Stimulated activated CD8-positive, alpha-beta memory T cell treated with anti-CD3 and anti-CD28 coated beads, Interleukin-12 subunit alpha, Interleukin-12 subunit beta, amount 100 ng/mL, for 1 hour (primary cell): Measurements from ENCODE around the gene HMCN2.

ENCODE experiments used
- DNase-seq: peaks from one replicate; pipeline ENCODE4 v3.0.0-alpha.2; 2020; ENCODE audit warnings: low read depth

The HMCN2 gene

GRCh38 chr9:130348341-130348740, 82.8 kb downstream of the HMCN2 start:
- no peak for DNase-seq

DNA sequence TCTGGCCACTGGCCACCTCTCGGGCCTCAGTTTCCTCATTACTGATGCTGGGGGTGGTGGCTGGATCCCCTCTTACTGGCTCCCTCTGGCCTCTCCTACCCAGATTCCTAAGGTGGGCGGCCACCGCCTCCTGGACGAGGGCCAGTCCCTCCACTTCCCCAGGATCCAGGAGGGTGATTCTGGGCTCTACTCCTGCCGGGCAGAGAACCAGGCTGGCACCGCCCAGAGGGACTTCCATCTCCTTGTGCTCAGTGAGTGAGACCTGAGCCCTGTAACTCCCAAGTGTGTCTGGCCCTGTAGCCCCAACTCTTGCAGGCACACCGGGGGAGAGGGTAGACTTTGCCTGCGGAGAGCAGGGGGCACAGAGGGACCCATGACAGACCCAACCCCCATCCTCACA, 83.3 kb downstream of the HMCN2 start:
- no peak for DNase-seq

DNA sequence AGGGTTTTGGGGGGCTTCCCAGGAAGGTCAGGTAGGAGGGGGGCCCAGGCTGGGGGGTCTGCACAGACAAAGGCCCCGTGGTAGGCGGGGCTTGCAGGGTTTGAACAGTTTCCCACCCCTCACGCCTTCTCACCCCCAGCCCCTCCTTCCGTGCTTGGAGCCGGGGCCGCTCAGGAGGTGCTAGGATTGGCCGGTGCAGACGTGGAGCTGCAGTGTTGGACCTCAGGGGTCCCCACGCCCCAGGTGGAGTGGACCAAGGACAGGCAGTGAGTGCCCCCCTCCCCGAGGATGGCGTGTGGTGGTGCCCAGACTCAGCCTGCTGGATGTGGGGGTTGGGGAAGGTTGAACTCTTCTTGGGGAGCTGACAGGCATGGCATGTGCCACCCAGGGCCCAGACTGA, 83.8 kb downstream of the HMCN2 start:
- DNase-seq = no peak

DNA sequence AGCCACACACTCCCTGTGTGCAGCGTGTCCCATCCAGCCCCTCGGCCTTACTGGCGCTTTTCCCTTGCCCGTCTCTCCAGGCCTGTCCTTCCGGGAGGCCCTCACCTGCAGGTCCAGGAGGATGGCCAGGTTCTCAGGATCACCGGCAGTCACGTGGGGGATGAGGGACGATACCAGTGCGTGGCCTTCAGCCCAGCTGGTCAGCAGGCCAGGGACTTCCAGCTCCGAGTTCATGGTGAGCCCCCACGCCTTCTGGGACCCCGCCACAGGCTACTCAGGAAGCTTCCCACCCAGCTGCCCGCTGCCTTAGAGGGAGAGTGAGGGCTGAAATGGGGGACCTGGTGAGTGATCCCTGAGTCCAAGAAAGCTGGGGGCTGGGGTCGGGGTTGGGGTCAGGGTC, 85.8 kb downstream of the HMCN2 start:
- DNase-seq = no peak

DNA sequence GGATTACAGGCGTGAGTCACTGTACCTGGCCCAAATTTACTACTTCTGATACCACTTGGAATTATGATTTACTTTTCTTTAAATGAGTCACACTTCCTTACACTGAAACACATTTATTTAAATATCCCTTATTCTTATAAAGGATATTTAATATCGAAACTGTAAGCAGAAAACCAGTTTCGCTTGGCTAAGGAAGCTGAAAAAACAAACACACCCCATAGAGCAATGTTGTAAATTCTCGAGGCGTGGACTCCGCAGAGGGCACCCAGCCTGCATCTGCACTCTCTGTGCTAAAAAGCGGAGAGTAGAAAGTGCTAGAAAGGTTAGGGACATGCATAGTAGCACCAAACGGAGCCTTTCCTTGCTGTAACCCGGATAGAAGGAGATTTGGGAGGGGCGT, 86.5 kb downstream of the HMCN2 start:
- no peak for DNase-seq

DNA sequence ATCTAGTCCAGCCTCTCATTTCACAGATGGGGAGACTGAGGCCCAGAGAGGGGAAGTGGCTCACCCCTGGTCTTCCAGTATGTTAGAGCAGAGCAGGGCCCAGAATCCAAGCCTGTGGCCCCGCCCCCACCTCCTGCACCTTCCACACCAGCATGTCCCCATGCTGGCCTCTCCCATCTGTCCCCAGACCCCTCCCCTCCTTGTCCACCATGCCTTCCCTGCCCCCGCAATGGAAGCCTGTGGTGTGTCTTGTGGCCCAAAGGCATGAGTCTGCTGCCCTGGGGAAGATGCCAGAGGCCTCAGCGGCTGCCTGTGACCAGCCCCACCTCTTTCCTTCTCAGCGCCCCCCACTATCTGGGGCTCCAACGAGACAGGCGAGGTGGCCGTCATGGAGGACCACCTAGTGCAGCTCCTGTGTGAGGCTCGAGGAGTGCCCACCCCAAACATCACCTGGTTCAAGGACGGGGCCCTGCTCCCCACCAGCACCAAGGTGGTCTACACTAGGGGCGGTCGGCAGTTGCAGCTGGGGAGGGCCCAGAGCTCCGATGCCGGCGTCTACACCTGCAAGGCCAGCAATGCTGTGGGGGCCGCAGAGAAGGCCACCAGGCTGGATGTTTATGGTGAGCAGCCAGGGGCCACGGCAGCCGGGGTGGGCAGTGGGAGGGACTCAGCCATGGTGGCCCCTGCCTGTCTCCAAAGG, 87.2 kb downstream of the HMCN2 start:
- no peak for DNase-seq

DNA sequence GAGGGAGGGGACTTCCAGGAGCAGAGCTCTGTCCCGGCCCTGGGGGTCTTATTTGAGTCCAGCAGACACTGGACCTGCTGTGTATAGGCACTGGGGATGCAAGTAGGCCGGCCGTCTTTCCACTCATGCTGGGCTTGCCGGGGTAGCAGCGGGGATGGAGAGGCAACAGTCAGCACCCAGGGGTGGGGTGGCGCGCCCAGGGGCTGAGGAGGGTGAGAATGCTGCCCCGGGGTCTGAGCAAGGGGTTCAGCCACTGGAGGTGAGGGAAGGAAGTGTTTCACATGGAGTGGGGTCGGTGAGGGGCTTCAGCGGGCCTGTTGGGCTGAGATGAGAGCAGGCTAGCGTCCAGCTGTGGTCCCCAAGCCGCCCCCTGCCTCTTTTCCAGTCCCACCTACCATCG, 88.8 kb downstream of the HMCN2 start:
- no peak for DNase-seq

DNA sequence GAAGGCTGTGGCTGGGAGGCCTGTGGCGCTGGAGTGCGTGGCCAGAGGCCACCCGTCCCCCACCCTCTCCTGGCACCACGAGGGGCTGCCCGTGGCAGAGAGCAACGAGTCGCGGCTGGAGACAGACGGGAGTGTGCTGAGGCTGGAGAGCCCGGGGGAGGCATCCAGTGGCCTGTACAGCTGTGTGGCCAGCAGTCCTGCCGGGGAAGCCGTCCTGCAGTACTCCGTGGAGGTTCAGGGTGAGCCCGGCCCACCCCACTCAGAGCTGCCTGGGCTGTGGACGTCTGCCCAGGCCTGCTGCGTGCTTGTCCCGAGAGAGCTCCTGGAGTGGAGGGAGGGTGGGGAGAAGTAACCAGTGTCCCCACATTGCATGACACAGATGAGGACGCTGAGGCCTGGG, 89.2 kb downstream of the HMCN2 start:
- no peak for DNase-seq

GRCh38 chr9:130356033-130356432, 90.5 kb downstream of the HMCN2 start:
- DNase-seq = no peak

DNA sequence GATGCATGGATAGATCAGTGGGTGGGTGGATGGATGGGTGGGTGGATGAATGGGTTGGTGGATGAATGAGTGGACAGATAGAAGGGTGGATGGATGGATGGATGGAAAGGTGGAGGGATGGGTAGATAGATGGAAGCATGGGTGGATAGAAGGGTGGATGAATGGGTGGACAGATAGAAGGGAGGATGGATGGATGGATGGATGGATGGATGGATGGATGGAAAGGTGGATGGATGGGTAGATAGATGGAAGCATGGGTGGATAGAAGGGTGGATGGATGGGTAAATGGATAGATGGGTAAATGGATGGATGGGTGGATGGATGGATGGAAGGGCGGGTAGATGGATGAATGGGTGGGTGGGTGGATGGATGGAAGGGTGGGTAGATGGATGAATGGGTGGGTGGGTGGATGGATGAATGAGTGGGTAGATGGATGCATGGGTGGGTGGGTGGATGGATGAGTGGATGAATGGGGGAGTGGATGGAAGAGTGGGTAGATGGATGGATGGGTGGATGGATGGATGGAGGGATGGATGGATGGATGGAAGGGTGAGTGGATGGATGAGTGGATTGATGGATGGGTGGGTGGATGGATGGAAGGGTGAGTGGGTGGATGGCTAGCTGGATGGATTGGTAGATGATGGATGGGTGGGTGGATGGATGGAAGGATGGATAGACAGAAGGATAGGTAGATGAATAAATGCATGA, 91.5 kb downstream of the HMCN2 start:
- no peak for DNase-seq

DNA sequence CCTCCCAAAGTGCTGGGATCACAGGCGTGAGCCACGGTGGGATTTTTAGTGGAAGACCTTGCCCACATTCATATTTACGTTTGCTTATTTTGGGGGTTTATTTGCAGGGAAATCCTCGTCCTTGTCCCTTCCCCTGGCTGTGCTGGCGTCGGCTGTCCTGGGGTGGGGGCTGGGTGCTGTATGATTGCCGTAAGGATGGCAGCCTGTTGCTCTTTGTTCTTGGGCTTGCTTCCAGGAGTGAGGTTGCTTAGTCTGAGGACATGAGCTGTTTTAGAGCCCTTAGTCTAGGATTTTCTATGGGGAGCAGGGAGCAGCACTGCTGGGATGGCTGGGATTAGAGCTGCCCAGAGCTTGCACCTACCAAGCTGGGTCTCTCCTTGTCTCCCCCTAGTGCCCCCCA, 93.4 kb downstream of the HMCN2 start:
- DNase-seq = no peak

- no peak for DNase-seq
Observed at GRCh38 chr9:130359819-130360218, 94.3 kb downstream of the HMCN2 start.

- DNase-seq = no peak
Observed at GRCh38 chr9:130360672-130361071, 95.1 kb downstream of the HMCN2 start.

GRCh38 chr9:130361873-130362362, 96.4 kb downstream of the HMCN2 start:
- no peak for DNase-seq

- no peak for DNase-seq
Observed at GRCh38 chr9:130362691-130363090, 97.1 kb downstream of the HMCN2 start.

GRCh38 chr9:130363755-130364404, 98.3 kb downstream of the HMCN2 start:
- no peak for DNase-seq

- DNase-seq = no peak
Observed at GRCh38 chr9:130364619-130365322, 99.2 kb downstream of the HMCN2 start.

GRCh38 chr9:130365323-130365721, 99.8 kb downstream of the HMCN2 start:
- no peak for DNase-seq

DNA sequence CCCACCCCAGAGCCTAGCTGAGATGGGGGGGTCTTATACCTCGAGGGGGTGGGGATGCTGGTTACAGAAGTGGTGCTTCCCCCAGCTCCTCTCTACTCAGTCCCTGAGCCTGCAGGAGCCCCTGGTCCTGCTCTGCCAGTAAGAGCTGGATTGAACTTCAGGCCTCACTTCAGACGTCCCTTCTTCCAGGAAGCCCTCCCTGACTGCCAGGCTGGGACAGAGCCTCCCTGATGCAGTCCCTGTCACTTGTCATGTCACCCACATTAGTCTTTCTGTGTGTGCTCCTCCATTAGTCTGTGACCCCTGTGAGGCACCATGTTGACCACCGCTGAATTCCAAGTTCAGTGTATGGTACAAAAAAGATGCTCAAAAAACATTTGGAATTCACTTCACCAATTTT, 100.5 kb downstream of the HMCN2 start:
- no peak for DNase-seq

DNA sequence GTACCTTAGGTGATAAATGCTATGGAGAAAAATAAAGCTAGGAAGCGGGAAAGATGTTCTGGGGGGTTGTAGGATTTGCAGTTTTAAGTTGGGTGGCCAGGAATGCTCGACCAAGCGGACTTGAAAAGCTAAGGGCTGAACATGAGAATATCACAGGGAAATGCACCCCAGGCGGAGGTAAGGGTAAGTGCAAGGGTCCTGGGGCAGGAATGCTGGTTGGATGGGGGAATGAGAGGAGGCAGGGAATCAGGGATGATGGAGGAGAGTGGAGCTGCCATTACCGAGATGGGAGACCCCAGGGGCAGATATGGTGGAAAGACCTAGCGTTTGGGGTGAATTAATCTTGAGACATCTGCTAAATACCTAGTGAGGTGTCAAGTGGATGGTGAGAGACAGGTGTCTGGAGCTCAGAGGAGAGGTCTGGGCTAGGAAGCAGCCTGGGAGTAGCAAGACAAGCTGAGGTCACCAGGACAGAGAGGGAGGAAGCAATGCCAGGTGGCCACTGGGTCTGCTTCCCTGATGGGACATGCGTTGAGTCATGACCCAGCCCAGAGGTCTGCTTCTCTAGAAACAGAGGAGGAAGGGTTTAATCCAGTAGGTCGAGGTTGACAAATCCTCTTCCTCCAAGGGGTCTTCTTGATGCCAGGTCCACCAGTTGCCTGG, 101.5 kb downstream of the HMCN2 start:
- no peak for DNase-seq

DNA sequence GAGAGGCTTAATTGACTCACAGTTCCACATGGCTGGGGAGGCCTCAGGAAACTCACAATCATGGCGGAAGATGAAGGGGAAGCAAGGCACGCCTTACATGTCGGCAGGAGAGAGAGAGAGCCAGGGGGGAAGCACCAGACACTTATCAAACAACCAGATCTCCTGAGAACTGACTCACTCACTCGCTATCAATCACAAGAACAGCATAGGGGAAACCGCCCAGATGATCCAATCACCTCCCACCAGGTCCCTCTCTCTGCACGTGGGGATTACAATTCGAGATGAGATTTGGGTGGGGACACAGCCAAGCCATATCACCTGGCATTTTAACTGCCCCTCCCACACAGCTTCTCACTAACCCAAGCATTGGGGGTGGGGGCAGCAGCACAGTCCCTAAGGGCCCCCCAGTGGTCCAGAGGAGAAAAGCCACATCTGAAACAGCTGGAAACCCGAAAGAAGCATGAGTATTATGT, 103.1 kb downstream of the HMCN2 start:
- no peak for DNase-seq

DNA sequence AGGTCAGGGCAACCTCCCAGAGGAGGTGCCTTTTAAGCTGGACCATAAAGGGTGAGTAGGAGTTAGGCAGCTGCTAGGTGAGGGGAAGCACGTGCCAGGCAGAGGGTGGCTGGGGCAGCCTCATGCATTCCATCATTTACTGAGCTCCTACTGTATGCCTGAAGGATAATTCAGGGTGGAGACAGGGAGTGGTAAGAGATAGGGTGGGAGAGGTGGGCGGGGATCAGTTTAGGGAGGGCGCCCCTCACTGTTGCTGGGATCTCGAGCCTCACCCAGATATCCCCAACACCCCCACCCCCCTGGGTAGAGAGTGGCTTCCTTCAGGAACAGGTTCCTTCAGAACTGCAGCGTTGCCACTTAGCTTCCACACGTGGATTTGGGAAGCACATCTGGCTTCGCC, 104.7 kb downstream of the HMCN2 start:
- no peak for DNase-seq
